ENCODE measurements around the gene GRK1.

DNA sequence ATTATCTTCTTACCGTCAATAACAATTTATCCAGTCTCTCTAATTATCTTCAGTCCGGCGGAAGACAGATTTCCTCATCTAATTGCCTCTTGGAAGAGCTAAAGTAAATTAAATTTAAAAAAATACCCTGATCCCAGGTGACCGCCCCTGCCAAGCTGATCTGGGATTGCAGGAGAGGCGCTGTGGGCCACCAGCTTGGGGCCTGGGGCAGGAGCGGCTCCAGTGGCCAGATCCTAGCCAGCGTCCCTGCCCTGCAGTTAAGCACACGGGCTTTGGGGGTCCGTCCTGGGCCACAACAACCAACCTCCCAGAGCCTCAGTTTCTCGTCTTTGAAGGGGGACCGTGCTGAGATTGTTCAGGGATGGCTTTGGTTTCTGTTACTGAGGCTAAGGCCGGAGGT, 79.7 kb downstream of the GRK1 start:
- TF ChIP-seq ZNF354B (CRISPR knock-in tag; IDR thresholded peaks at IDR 0.05) (no peak), ZNF275 (CRISPR knock-in tag; IDR thresholded peaks at IDR 0.05; ENCODE audit: borderline replicate concordance) (no peak), TMF1 (CRISPR knock-in tag; IDR thresholded peaks at IDR 0.05; ENCODE audit: low read depth) (no peak), ZFP82 (CRISPR knock-in tag; IDR thresholded peaks at IDR 0.05; ENCODE audit: borderline replicate concordance) (no peak), TCF7 (IDR thresholded peaks at IDR 0.05; ENCODE audit: low read depth) (no peak), SSRP1 (CRISPR knock-in tag; IDR thresholded peaks at IDR 0.05) (no peak), MIER3 (CRISPR knock-in tag; IDR thresholded peaks at IDR 0.05; ENCODE audit: borderline replicate concordance) (no peak), LCORL (IDR thresholded peaks at IDR 0.05) (no peak), LCORL (CRISPR knock-in tag; IDR thresholded peaks at IDR 0.05) (no peak), ZNF563 (CRISPR knock-in tag; IDR thresholded peaks at IDR 0.05) (no peak)
- TF ChIP-seq, protein P1, sequence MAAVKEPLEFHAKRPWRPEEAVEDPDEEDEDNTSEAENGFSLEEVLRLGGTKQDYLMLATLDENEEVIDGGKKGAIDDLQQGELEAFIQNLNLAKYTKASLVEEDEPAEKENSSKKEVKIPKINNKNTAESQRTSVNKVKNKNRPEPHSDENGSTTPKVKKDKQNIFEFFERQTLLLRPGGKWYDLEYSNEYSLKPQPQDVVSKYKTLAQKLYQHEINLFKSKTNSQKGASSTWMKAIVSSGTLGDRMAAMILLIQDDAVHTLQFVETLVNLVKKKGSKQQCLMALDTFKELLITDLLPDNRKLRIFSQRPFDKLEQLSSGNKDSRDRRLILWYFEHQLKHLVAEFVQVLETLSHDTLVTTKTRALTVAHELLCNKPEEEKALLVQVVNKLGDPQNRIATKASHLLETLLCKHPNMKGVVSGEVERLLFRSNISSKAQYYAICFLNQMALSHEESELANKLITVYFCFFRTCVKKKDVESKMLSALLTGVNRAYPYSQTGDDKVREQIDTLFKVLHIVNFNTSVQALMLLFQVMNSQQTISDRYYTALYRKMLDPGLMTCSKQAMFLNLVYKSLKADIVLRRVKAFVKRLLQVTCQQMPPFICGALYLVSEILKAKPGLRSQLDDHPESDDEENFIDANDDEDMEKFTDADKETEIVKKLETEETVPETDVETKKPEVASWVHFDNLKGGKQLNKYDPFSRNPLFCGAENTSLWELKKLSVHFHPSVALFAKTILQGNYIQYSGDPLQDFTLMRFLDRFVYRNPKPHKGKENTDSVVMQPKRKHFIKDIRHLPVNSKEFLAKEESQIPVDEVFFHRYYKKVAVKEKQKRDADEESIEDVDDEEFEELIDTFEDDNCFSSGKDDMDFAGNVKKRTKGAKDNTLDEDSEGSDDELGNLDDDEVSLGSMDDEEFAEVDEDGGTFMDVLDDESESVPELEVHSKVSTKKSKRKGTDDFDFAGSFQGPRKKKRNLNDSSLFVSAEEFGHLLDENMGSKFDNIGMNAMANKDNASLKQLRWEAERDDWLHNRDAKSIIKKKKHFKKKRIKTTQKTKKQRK (IDR thresholded peaks at IDR 0.05; ENCODE audit: low read length), result no peak
- TF ChIP-seq, protein P2, sequence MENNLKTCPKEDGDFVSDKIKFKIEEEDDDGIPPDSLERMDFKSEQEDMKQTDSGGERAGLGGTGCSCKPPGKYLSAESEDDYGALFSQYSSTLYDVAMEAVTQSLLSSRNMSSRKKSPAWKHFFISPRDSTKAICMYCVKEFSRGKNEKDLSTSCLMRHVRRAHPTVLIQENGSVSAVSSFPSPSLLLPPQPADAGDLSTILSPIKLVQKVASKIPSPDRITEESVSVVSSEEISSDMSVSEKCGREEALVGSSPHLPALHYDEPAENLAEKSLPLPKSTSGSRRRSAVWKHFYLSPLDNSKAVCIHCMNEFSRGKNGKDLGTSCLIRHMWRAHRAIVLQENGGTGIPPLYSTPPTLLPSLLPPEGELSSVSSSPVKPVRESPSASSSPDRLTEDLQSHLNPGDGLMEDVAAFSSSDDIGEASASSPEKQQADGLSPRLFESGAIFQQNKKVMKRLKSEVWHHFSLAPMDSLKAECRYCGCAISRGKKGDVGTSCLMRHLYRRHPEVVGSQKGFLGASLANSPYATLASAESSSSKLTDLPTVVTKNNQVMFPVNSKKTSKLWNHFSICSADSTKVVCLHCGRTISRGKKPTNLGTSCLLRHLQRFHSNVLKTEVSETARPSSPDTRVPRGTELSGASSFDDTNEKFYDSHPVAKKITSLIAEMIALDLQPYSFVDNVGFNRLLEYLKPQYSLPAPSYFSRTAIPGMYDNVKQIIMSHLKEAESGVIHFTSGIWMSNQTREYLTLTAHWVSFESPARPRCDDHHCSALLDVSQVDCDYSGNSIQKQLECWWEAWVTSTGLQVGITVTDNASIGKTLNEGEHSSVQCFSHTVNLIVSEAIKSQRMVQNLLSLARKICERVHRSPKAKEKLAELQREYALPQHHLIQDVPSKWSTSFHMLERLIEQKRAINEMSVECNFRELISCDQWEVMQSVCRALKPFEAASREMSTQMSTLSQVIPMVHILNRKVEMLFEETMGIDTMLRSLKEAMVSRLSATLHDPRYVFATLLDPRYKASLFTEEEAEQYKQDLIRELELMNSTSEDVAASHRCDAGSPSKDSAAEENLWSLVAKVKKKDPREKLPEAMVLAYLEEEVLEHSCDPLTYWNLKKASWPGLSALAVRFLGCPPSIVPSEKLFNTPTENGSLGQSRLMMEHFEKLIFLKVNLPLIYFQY (CRISPR knock-in tag; IDR thresholded peaks at IDR 0.05; ENCODE audit: borderline replicate concordance), result no peak
- TF ChIP-seq, protein P3, sequence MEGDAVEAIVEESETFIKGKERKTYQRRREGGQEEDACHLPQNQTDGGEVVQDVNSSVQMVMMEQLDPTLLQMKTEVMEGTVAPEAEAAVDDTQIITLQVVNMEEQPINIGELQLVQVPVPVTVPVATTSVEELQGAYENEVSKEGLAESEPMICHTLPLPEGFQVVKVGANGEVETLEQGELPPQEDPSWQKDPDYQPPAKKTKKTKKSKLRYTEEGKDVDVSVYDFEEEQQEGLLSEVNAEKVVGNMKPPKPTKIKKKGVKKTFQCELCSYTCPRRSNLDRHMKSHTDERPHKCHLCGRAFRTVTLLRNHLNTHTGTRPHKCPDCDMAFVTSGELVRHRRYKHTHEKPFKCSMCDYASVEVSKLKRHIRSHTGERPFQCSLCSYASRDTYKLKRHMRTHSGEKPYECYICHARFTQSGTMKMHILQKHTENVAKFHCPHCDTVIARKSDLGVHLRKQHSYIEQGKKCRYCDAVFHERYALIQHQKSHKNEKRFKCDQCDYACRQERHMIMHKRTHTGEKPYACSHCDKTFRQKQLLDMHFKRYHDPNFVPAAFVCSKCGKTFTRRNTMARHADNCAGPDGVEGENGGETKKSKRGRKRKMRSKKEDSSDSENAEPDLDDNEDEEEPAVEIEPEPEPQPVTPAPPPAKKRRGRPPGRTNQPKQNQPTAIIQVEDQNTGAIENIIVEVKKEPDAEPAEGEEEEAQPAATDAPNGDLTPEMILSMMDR (CRISPR knock-in tag; IDR thresholded peaks at IDR 0.05), result no peak

Measured in HepG2 (cell line).